RPMI8226 (cell line): ENCODE data around the gene SPI1.

Experiments used
- DNase-seq: peaks from one replicate; pipeline ENCODE4 v3.0.0-alpha.2; 2015

SPI1 gene

DNA sequence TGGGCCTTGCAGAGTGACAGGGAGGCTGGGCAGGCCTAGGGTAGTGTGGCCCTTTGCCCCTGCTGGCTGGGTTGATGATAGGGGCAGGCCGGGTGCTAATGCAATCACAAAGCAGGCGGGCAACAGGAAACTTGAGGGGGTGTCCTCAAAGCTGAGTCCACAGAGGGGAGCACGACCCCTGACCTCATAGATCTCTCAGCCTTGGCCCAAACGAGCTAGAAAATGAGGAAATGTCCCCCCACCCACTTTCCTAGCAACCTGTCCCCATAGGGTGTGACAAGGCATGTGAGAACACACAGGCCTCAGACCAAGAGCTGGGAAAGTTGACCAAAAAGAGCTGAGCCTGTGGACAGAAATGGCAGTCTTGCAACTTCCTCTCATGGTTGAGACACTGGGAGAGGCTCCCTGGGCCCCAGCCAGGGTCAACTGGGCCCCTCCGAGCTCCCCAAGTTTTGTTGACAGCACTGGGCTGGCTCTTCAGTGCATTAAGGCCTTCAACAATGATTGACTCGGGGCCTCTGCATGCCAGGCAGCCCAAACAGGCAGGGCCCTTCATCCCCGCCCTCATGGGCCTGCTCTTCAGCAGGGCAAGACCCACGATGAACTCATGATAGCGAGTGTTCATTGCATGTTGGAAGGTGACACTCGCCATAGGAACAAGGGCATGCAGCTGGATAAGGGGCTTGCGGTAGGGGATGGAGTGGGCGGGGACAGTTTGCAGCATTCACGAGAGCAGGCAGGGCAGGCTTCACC is 9.8 kb upstream of the SPI1 start:
- DNase-seq, result no peak

DNA sequence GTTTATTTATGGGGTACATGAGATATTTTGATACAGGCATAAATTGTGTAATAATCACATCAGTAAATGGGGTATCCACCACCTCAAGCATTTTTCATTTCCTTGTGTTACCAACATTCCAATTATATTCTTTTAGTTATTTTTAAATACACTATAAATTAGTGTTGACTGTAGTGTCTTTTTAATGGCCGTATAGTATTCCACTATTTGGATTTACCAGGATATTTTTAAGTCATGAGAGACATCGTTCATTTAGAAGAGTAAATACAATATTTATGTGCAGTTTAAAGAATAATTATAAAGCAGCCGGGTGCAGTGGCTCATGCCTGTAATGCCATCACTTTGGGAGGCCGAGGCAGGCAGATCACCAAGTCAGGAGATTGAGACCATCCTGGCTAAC is 6.2 kb upstream of the SPI1 start:
- no peak for DNase-seq

DNA sequence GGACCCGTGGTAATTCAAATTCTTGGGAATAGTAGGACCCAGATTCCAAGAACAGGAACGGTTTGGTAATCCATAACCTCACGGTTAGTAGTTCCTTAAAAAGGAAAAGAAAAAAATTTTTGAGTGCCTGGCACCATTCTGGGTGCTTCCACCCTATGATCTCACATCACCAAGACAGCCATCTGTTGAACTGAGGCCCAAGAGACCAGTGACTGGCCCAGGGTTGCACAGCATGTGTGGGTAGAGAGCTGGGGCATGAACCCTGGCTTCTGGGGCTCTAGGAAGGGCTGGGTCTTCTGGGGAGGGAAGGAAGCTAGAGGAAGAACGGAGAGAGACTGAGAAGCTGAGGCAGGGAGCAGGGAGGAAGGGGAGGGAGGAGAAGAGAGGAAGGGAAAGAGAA is 4.7 kb upstream of the SPI1 start:
- DNase-seq, result no peak

DNA sequence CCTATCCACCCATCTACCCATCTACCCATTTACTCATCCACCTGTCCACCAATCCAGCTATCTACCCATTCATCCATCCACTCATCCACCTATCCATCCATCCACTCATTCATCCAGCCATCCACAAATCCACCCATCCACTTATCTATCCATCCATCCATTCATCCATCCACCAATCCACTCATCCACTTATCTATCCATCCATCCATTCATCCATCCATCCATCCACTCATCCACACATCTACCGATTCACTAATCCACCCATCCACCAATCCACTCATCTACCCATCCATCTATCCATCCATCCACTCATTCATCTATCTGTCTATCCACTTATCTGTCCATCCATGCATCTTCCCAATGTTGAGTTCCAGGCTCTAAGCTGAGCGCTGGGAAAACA is 1.7 kb upstream of the SPI1 start:
- no peak for DNase-seq

DNA sequence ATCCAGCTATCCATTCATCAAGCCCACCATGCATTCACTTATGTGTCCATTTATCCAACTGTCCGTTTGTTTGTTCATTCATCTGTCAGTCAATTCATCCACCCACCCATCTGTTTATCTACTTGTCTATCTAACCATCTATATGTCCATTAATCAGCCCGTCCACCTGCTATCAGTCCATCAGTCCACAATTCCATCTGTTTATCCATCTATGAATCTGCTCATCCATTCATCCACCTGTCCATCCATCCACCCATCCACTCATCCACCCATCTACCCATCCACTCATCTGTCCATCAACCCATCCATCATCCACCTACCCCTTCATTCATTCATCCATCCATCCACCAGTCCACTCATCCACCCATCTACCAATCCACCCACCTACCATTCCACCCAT is 970 bp upstream of the SPI1 start:
- DNase-seq, result no peak

DNA sequence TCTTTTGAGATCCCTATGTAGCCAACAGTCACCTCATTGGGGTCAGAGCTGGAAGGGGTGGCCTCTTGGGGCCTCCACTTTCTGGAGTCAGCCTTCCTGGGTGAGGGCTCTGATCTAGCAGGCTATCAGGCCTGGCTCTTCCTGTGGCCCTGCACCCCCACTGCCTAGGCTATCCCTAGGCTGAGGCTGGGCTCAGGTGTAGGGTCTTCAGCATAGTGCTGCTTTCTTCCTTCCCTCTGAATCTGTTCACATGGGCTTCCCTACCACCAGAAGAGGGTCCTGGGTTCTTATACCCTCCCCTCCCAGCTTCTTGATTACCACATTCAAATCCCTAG is 456 bp upstream of the SPI1 start:
- no peak for DNase-seq

DNA sequence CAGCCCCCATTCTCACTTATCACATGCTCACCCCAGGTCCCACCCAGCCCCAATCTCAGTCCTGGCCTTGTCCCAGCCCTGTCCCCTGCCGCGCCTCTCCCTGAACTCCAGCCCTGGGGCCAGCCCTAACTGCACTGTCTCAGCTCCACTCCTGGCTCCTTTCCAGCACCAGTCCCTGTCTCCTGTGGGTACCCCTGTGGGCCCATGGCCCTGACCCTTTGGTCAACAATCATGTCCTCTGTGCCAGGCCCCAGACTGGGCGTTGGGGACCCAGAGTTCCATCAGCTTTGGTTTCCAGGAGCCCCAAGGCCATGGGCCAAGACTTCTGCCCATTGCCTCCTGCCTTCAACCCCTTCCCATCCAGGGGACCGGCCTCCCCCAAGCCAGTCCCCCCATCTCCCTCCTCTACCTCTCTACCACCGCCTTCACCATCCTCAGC is 757 bp downstream of the SPI1 start:
- peak; percentile 40 for DNase-seq

DNA sequence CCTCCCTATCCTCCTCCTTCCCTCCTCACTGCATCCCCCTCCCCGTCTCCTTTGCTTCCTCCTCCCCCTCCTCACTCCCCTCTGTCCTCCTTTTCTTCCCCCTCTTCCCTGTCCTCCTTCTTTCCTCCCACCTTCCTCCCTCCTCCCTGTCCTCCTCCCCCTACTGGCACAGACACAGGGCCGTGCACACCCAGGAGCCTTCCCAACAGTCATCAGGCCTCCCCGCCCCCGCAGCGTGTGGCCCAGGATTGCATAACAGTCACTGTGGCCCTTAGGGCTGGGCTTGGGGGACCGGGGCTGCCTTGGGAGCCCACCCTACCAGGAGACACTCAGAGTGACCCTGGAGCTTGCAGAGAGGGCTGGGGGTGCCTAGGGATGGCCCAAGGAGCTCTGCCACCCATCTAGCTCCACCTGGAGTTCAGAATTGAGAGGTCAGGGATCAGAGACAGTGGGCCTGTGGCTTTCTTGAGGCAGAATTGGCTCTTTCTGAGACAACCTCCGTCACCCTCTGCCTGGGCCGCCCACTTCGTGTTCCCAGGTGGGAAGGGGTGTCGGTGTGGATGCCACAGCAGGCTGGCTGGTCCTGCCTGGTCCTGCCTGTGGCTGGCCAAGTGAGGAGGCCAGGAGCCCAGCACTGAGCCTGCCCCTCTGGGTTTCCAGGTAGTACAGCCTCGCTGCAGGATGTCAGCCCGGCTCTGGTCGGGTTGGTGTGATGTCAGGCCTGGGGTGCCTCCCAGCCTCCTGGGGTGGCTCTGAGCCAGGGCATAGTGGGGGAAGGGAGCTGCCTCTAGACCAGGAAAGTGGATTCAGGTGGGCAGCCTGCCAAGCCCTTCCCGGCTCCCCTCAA is 1.6 kb downstream of the SPI1 start:
- DNase-seq, result no peak

- DNase-seq, result no peak
Measured at GRCh38 chr11:47376107-47376524, 2.2 kb downstream of the SPI1 start.

DNA sequence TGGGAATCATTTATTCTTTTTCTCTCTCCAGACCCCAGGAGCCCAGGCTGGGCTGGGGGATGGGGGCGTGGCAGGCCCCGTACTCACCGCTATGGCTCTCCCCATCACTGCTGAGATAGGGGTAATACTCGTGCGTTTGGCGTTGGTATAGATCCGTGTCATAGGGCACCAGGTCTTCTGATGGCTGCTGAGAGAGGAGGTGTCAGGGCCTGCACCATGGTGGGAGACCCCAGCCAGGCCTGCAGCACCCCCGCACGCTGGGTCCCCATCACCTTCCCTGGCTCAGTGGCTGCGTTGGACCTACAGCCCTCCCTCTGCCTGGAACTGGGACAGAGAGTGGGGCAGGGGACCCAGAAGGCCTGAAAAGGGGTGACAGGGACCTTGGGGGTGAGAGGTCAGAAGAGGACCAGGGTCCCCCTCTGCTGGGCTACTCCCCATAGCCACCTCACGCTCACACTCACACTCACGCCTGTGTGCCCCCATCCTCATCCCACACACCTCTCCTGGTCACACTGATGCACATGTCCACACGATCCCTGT is 2.7 kb downstream of the SPI1 start:
- no peak for DNase-seq

GRCh38 chr11:47375020-47375419 is 3.3 kb downstream of the SPI1 start:
- no peak for DNase-seq

GRCh38 chr11:47374720-47375019 is 3.7 kb downstream of the SPI1 start:
- no peak for DNase-seq

DNA sequence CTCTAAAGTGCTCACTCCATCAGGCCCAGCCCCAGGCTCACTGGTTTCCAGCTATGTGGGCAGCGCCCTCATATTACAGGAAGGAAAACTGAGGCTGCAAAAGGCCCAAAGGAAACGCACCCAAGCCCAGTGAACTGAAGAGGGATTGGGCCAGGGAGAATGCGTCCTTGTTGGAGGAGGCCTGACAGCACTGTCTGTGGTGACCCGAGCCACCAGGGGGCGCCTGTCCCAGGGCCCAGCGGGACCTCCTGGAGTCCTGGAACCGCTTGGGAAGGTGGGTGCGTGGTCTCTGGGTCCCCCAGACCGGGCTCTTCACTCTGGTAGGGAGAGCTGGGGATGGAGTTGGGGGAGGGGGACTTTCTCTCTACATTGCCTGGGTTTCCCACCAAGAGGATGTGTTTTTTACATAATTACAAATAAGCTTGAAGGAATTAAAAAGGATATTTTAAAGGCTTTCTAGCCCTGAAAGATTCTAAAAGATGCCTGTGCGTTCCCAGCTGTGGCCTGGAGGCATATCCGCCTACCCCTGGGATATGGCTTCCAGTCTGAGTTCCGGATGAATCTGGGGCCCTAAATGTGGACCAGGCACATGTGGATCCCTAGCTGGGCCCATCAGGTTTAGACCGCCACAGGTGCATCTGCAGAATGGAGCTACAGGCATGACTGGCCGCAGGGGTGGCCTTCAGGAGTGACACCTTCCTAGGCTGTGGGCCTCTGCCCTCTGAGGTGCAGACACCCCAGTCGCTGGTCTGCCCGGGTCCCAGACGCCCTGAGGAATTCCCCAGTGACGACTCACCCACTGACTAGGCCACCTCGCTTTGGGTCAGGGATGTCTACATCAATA is 4.2 kb downstream of the SPI1 start:
- peak; percentile 76 for DNase-seq

DNA sequence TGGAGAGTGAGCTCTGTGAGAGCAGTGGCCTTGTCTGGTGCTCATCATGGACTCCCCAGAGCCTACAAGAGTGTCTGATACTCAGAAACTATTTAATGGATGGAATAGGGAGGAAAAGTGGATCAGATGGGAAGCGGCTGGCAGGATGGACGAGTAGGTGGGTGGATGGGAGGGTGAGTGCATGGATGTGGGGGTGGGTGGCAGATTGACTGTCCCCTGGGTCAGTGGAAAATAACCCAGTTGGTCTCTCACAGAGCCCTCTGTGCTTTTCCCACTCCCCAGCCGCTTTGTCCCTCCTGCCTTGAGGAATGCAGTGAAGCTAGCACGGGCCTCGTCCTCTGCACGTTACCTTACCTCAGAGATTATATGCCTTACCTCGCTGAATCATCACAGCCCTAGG is 5.9 kb downstream of the SPI1 start:
- DNase-seq, result no peak

- DNase-seq, result no peak
Measured at GRCh38 chr11:47369676-47370075, 8.7 kb downstream of the SPI1 start.

- DNase-seq, result no peak
Measured at GRCh38 chr11:47366020-47366490, 12.3 kb downstream of the SPI1 start.

DNA sequence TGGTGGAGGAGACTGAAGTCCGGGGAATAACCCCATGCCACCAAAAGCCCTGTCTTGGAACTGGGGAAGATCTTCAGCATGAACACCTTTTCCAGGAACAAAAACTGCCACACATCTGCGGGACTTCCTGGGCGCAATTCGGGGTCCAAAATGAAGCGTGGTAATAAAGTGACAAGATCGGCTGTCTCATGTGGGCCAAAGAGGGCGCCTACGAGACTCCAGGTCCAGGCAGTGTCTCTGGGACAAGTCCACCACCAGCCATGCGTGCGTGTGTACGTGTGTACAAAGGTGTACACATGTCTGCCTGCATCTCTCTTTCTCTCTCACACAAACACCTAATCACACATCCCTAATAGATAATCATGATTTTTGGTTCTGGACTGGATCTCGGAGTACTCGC is 16.9 kb downstream of the SPI1 start:
- DNase-seq, result no peak

- no peak for DNase-seq
Measured at GRCh38 chr11:47360341-47360740, 18.0 kb downstream of the SPI1 start.

GRCh38 chr11:47359586-47359985 is 18.8 kb downstream of the SPI1 start:
- DNase-seq, result no peak

GRCh38 chr11:47359162-47359561 is 19.2 kb downstream of the SPI1 start:
- DNase-seq, result no peak

DNA sequence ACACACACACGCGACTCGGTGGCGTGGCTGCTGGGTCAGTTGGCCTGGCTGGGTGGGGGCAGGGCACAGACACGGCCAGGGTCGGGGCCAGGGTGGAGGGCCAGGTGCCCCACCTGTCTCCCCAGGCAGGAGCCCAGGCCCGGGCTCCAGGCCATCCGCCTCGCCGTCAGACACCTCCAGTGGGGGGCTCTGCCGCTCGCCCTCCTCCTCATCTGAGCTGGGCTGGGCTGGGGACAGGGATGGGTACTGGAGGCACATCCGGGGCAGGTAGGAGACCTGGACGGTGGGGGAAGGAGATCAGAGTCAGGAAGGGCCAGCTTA is 19.7 kb downstream of the SPI1 start:
- DNase-seq, result no peak

DNA sequence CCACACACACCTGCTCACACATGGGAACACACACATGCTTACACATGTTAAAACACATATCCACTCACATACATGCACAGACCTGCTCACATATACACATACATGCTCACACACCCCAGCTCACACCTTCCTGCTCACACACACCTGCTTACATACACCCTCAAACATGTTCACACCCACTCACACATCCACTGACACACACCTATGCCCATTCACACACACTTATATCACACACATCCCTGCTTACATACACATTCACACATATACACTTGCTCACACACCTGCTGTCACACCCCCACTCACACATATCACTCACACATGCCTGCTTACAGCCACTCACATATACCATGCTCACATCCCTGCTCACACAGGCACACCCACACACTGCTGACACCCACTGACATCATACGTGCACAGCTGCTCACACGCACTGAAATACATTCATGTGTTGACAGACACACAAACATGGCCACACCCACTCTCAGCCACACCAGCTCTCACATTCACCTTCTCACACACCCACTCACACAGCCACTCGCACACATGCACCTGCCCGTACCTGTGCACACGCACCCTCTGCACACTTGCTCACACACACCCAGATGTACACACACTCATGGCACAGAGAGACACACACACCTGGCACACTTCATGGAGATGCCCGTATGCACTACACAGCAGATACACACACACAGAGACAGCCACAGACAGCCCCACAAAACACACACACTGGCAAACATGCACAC is 20.2 kb downstream of the SPI1 start:
- no peak for DNase-seq

DNA sequence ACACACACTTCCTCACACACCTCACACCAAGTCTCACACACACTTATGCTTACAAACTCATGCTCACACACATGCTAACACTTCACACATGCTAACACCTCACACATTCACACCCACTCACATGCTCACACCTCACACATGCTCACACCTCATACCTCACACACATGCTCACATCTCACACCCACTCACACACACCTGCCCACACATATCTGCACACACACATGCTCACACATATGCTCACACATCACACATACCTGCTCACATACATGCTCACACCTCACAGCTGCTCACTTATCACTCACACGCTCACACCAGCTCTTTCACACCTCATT is 21.4 kb downstream of the SPI1 start:
- no peak for DNase-seq
